K562 (cell line): ENCODE measurements around the gene C6orf163. TPM values are rescaled to one million over a fixed set of nuclear protein-coding genes. Genes with fewer than 3 reads are reported as not detected.

Source experiments
- BHLHE40 ChIP-seq: IDR thresholded peaks from 2 replicates; pipeline ENCODE4 v1.6.1; 2011; ENCODE audit warnings: low read length, improper control_type of control experiment
- CBX1 ChIP-seq: sonication (generic); IDR thresholded peaks from 2 replicates; pipeline ENCODE4 v1.6.1; 2016; ENCODE audit warnings: antibody characterized with exemption, low read depth, mild to moderate bottlenecking
- HES1 ChIP-seq: fragments of 450-650 bp; IDR thresholded peaks from 2 replicates; pipeline ENCODE4 v1.6.1; 2016; ENCODE audit warnings: low read depth, mild to moderate bottlenecking, moderate library complexity
- HLTF ChIP-seq: fragments of 450-650 bp; IDR thresholded peaks from 2 replicates; pipeline ENCODE4 v1.6.1; 2016
- HMG20A ChIP-seq: fragments of 450-650 bp; formaldehyde crosslinking; conservative IDR thresholded peaks from 2 replicates; pipeline ENCODE4 v1.4.0; 2020; ENCODE audit warnings: mild to moderate bottlenecking, mixed read lengths
- HNRNPH1 ChIP-seq: fragments of 200-400 bp; formaldehyde crosslinking; optimal IDR thresholded peaks from 2 replicates; pipeline ENCODE3; 2017; ENCODE audit warnings: low read depth, mild to moderate bottlenecking, low read length, moderate library complexity
- LARP7 ChIP-seq: fragments of 450-650 bp; IDR thresholded peaks from 2 replicates; pipeline ENCODE4 v1.6.1; 2016
- MBD1 ChIP-seq: fragments of 250-450 bp; sonication (Bioruptor Pico); IDR thresholded peaks from 2 replicates; pipeline ENCODE4 v1.8.0; 2022; ENCODE audit warnings: inconsistent platforms
- MYNN ChIP-seq, 2 experiments: sonication (generic); formaldehyde crosslinking in 1 of 2; IDR thresholded peaks; 2 replicates each; pipeline versions ENCODE4 v1.5.0 to v1.6.1; 2016 to 2020; ENCODE audit warnings: antibody characterized with exemption in 1 of 2, missing genetic modification reagents in 1 of 2
- NKRF ChIP-seq: fragments of 450-650 bp; IDR thresholded peaks from 2 replicates; pipeline ENCODE4 v1.6.1; 2016; ENCODE audit warnings: borderline replicate concordance
- RBM39 ChIP-seq: fragments of 200-400 bp; formaldehyde crosslinking; optimal IDR thresholded peaks from 2 replicates; pipeline ENCODE3; 2018; ENCODE audit warnings: low read depth, low read length
- SPI1 ChIP-seq: IDR thresholded peaks from 2 replicates; pipeline ENCODE4 v1.6.1; 2011; ENCODE audit warnings: low read depth, low read length, control low read depth, borderline replicate concordance
- TCF7 ChIP-seq: sonication (generic); IDR thresholded peaks from 2 replicates; pipeline ENCODE4 v1.6.1; 2016; ENCODE audit warnings: antibody characterized with exemption, borderline replicate concordance
- TOE1 ChIP-seq, 2 experiments: fragments of 450-650 bp in 1 of 2; sonication (generic) in 1 of 2; formaldehyde crosslinking in 1 of 2; IDR thresholded peaks; 2 replicates each; pipeline versions ENCODE4 v1.7.1 to v1.8.0; 2016 to 2022; ENCODE audit warnings: borderline replicate concordance in 2 of 2, mild to moderate bottlenecking in 2 of 2, antibody characterized with exemption in 1 of 2, inconsistent platforms in 1 of 2, low read depth in 1 of 2, missing genetic modification reagents in 1 of 2, moderate library complexity in 1 of 2
- TSC22D4 ChIP-seq: fragments of 450-650 bp; IDR thresholded peaks from 2 replicates; pipeline ENCODE4 v1.6.1; 2016; ENCODE audit warnings: missing genetic modification characterization, missing biosample characterization, control low read depth
- ZFX ChIP-seq: sonication (generic); formaldehyde crosslinking; IDR thresholded peaks from 2 replicates; pipeline ENCODE4 v1.8.0; 2022; ENCODE audit warnings: mild to moderate bottlenecking, missing genetic modification reagents, moderate library complexity
- ZNF212 ChIP-seq: fragments of 450-650 bp; formaldehyde crosslinking; IDR thresholded peaks from 2 replicates; pipeline ENCODE4 v1.4.0; 2020; ENCODE audit warnings: mild to moderate bottlenecking
- ZNF316 ChIP-seq: fragments of 450-650 bp; IDR thresholded peaks from 2 replicates; pipeline ENCODE4 v1.6.1; 2016
- ZNF408 ChIP-seq: fragments of 250-450 bp; sonication (Bioruptor Pico); IDR thresholded peaks from 2 replicates; pipeline ENCODE4 v1.4.0; 2020; ENCODE audit warnings: low read depth, mild to moderate bottlenecking, moderate library complexity
- ZNF695 ChIP-seq: fragments of 450-650 bp; formaldehyde crosslinking; IDR thresholded peaks from 2 replicates; pipeline ENCODE4 v1.4.0; 2020; ENCODE audit warnings: mild to moderate bottlenecking, moderate library complexity
- ZNF76 ChIP-seq: fragments of 250-450 bp; sonication (Bioruptor Pico); IDR thresholded peaks from 2 replicates; pipeline ENCODE4 v1.4.0; 2020; ENCODE audit warnings: mild to moderate bottlenecking, moderate library complexity, borderline replicate concordance
- polyA plus RNA-seq, 8 experiments: library from polyadenylated mRNA; depleted of rRNA in 4 of 8; stranded (reverse) in 5 of 8; unstranded in 3 of 8; fragments of >200 nt; fragmentation: Nextera tagmentation in 2 of 8; fragmentation: Illumina TruSeq in 1 of 8; extraction: Ambion mirVana in 2 of 8; extraction: Trizol in 1 of 8; gene quantifications; 2 replicates each; pipeline versions ENCODE4 v1.2.1 to v1.2.3, GENCODE V29; 2011 to 2014; ENCODE audit warnings: inconsistent platforms in 1 of 8, missing spikeins in 1 of 8
- total RNA-seq, 7 experiments: library from RNA; depleted of rRNA in 6 of 7; stranded (reverse); fragments of >200 nt in 6 of 7; fragmentation: Illumina TruSeq in 2 of 7; extraction: Trizol in 2 of 7; gene quantifications; 2 replicates each; pipeline versions ENCODE4 v1.2.1 to v1.2.3, GENCODE V29; 2011 to 2021; ENCODE audit warnings: low replicate concordance in 1 of 7
- TF ChIP-seq, protein P1 (sequence below): conservative IDR thresholded peaks from 2 replicates; pipeline ENCODE4 v1.6.1; 2011; ENCODE audit warnings: low read depth, mild to moderate bottlenecking, low read length; ENCODE audit not compliant: control insufficient read depth

C6orf163 gene
- total and polyA plus RNA-seq, 9 of the 15 experiments (the other 6 are each of a cell fraction or from before 2014, with no cell fraction given) = 0.67 to 4.7 (median 1.5) TPM

GRCh38 chr6:87407901-87408720, 63.5 kb downstream of the C6orf163 start, which contains the start of gene CFAP206 (continued):
- TF ChIP-seq TSC22D4 (tag) (no peak), ZFX (peak; percentile 75), BHLHE40 (no peak), HLTF (0 out of 2 replicates have a peak, but pooled peaks have one; percentile 45), ZNF76 (no peak), LARP7 (no peak), ZNF316 (no peak), HNRNPH1 (no peak), NKRF (peak; percentile 82), HES1 (no peak), ZNF212 (no peak), ZNF695 (no peak), SPI1 (no peak), MBD1 (no peak), TCF7 (no peak), CBX1 (no peak), ZNF408 (CRISPR knock-in tag) (no peak), HMG20A (CRISPR knock-in tag) (no peak), RBM39 (no peak), MYNN (IDR thresholded peaks at IDR 0.05) (no peak), MYNN (CRISPR knock-in tag; IDR thresholded peaks at IDR 0.05) (no peak), TOE1 (IDR thresholded peaks at IDR 0.05; ENCODE audit: borderline replicate concordance) (no peak), TOE1 (CRISPR knock-in tag; IDR thresholded peaks at IDR 0.05; ENCODE audit: borderline replicate concordance, low read depth) (no peak)
- TF ChIP-seq, protein P1, sequence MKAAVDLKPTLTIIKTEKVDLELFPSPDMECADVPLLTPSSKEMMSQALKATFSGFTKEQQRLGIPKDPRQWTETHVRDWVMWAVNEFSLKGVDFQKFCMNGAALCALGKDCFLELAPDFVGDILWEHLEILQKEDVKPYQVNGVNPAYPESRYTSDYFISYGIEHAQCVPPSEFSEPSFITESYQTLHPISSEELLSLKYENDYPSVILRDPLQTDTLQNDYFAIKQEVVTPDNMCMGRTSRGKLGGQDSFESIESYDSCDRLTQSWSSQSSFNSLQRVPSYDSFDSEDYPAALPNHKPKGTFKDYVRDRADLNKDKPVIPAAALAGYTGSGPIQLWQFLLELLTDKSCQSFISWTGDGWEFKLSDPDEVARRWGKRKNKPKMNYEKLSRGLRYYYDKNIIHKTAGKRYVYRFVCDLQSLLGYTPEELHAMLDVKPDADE = peak; percentile 84; the same call in 1 of the 2 replicates
